GM18508 (cell line): Measurements from ENCODE around the gene FKBP3.
A peak's percentile ranks its signal among the peaks of the same experiment; 100 is the strongest.
"Not testable (repeated sequence)": the region's sequence is repeated elsewhere in the genome, so short reads cannot be mapped to it uniquely, and the experiment has no call there.

ENCODE experiments used
- ATAC-seq: cut with Tn5 transposase; IDR thresholded peaks from one replicate; pipeline ENCODE4 v1.9.1; 2021; ENCODE audit warnings: moderate number of reproducible peaks; ENCODE audit not compliant: insufficient read depth, unreplicated experiment

Gene FKBP3

GRCh38 chr14:45114327-45114726 is 20.0 kb downstream of the FKBP3 start:
- ATAC-seq, result no peak

GRCh38 chr14:45112896-45113781 is 21.1 kb downstream of the FKBP3 start:
- ATAC-seq, result no peak

GRCh38 chr14:45104561-45104960 is 29.7 kb downstream of the FKBP3 start:
- ATAC-seq, result no peak

- ATAC-seq, result no peak
Observed at GRCh38 chr14:45103806-45104205, 30.5 kb downstream of the FKBP3 start.

- no peak for ATAC-seq
Observed at GRCh38 chr14:45096218-45096617, 38.1 kb downstream of the FKBP3 start.

GRCh38 chr14:45095143-45095542 is 39.1 kb downstream of the FKBP3 start:
- no peak for ATAC-seq

GRCh38 chr14:45094275-45094674 is 40.0 kb downstream of the FKBP3 start:
- ATAC-seq, result no peak

- no peak for ATAC-seq
Observed at GRCh38 chr14:45091710-45092109, 42.6 kb downstream of the FKBP3 start.

- ATAC-seq, result peak; percentile 56
Observed at GRCh38 chr14:45089813-45090212, 44.5 kb downstream of the FKBP3 start.

GRCh38 chr14:45084946-45085346 is 49.3 kb downstream of the FKBP3 start:
- no peak for ATAC-seq

- ATAC-seq, result peak; percentile 85
Observed at GRCh38 chr14:45083976-45084722, 50.1 kb downstream of the FKBP3 start, which contains the start of gene PRPF39. PRPF39 (plus strand) TSS chr14:45084116; CDS start chr14:45095240, 11,124 bp downstream.

- peak; percentile 5 for ATAC-seq
Observed at GRCh38 chr14:45083617-45083975, 50.7 kb downstream of the FKBP3 start.

GRCh38 chr14:45082420-45082819 is 51.9 kb downstream of the FKBP3 start:
- ATAC-seq, result no peak

GRCh38 chr14:45081096-45081495 is 53.2 kb downstream of the FKBP3 start:
- not testable (repeated sequence) for ATAC-seq

GRCh38 chr14:45080416-45080968 is 53.8 kb downstream of the FKBP3 start:
- not testable (repeated sequence) for ATAC-seq

GRCh38 chr14:45078323-45078722 is 56.0 kb downstream of the FKBP3 start:
- ATAC-seq, result no peak

GRCh38 chr14:45073231-45073879 is 60.9 kb downstream of the FKBP3 start:
- no peak for ATAC-seq

GRCh38 chr14:45072126-45072525 is 62.2 kb downstream of the FKBP3 start:
- no peak for ATAC-seq

GRCh38 chr14:45070215-45070614 is 64.1 kb downstream of the FKBP3 start:
- no peak for ATAC-seq

- ATAC-seq, result no peak
Observed at GRCh38 chr14:45068396-45068795, 65.9 kb downstream of the FKBP3 start.

GRCh38 chr14:45066667-45067066 is 67.6 kb downstream of the FKBP3 start:
- ATAC-seq, result no peak
